ENCODE data around the gene WNT5B. TPM values are rescaled to one million over a fixed set of nuclear protein-coding genes. Genes with fewer than 3 reads are reported as not detected.
A peak's percentile ranks its signal among the peaks of the same experiment; 100 is the strongest.

The WNT5B gene
- total and polyA plus RNA-seq, 10 donors, result 1.1 to 8.7 (median 4.4) TPM

DNA sequence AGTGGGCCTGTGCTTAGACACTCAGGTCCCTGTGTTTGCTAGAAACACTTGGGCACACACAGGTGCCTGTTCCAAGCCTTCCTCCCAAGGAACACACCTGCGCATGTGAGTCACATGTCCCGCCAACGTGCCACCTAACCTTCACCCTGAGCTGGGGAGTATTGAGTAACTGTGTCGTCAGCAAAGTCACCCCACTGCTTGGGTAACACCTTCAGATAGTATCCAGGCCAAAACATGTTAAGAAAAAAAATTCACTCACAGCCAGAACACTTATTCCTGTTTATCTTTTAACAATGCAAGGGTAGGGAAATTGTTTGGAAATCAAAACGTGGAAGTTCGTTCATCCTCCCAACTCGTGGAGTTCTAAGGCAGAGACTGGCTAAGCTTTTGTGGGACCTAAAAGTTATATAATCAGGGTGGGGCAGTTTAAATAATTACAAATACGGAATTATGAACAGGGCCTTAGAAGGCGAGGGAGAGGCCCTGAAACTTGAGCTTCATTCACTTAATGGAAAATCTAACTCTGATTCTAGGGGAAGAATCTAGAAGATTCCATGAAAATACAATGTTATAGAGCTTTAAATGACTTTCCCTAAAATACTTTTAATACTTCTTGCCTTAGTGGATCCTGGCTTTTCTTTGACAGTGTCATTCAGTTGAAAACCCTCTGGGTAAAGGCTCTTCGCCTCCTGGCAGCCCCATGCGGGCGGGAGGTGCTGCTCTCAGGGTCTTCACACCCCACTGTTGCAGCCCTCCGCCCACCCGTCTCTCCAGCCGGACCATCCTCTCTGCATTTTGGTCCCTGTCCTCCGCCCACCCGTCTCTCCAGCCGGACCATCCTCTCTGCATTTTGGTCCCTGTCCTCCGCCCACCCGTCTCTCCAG, 31.5 kb downstream of the WNT5B start:
- TF ChIP-seq POLR2A (IDR thresholded peaks at IDR 0.05), result no peak
- TF ChIP-seq, protein P1, sequence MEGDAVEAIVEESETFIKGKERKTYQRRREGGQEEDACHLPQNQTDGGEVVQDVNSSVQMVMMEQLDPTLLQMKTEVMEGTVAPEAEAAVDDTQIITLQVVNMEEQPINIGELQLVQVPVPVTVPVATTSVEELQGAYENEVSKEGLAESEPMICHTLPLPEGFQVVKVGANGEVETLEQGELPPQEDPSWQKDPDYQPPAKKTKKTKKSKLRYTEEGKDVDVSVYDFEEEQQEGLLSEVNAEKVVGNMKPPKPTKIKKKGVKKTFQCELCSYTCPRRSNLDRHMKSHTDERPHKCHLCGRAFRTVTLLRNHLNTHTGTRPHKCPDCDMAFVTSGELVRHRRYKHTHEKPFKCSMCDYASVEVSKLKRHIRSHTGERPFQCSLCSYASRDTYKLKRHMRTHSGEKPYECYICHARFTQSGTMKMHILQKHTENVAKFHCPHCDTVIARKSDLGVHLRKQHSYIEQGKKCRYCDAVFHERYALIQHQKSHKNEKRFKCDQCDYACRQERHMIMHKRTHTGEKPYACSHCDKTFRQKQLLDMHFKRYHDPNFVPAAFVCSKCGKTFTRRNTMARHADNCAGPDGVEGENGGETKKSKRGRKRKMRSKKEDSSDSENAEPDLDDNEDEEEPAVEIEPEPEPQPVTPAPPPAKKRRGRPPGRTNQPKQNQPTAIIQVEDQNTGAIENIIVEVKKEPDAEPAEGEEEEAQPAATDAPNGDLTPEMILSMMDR (IDR thresholded peaks at IDR 0.05 in 8 of 11, conservative IDR thresholded peaks at IDR 0.05 in 3 of 11), result no peak
- no peak for TF ChIP-seq POLR2AphosphoS5 (IDR thresholded peaks at IDR 0.05)
- Histone ChIP-seq H3K9me3 (no peaks in the 10 kb centered on the region), H3K4me1 (peaks cover 0 to 27% (median 4%) of the 10 kb centered on the region in 6 donors), H3K36me3 (no peaks in the 10 kb centered on the region), H3K4me3 (no peak overlapping the region), H3K27me3 (replicated peaks in 1 of 7) (no peaks in the 10 kb centered on the region), H3K27ac (peak overlapping the region in 7 of 8 donors; percentile 56 to 79 (median 74))
- DNase-seq, result no peak
- WGBS, 5 donors, result 56 to 76% (median 61%) methylated on average over 17 to 20 of the region's 20 CpGs
- intact Hi-C loops (cut with DNase I; ENCODE audit: low total_unique reads), result no loop called here

DNA sequence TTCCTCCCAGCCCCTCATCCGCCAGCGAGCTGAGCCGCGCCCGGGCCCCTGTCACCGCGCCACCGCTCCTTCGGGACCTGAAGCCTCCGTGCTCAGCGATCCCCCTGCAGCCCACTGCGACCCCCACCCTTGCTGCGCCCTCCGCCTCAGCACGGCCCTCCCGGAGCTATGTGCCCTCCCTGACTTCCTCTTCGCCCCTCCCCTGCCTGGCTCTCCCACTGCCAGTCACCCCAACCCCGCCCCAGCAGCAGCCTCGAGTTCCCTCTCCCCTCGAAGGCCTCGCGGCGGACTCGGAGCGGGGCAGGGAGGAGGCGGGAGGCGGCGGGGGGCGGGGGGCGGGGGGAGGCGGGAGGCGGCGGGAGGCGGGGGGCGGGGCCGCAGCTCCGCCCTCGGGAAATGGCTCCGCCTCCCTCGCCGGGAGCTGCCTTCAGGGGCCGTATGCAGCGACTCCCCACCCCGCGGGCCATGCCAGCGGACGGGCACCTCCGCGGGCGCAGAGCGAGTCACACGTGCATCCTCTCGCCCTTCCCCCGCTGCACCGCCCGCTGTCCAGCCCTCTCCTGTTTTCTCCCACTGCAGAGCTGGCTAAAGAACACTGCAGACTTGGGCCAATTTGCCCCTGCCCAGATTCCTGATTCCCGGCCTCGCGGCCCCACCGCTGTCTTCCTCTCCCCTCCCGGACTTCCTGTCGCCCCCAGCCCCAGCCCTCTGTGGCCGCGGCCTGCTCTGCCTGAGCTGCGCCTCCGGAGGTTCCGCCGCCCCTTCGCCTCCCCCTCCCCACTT, 32.7 kb downstream of the WNT5B start:
- intact Hi-C loops (cut with DNase I; ENCODE audit: low total_unique reads), result no loop called here

DNA sequence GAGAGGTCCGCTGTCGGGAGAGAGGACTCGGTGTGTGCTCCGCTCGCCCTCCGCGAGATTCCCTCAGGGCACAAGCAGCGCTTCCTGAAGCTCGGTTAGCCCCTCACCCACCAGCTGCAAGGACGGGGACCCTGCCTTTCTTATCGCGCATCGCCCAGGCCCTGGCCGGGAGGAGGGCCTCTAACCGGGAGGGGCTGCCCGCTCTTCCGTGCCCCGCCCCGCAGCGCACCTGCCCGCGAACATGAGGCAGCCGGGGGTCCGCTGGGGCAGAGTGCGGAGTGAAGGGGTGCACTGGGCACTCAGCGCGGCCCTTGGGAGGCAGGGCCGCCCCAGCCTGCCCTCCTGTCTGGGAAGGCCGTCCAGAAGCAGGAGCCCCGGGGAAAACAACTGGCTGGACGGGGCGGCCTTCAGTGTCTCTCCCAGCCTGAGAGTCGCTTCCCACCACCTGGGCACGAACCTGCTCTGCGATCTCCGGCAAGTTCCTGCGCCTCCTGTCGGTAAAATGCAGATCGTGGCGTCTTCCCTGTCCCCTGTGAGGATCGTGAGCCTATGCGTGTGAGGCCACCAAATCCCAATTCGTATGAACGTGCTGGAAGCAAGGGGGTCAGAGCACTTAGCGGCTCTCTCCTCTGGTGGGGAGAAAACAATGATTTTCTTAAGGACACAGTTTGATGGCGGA, 33.9 kb downstream of the WNT5B start:
- Histone ChIP-seq H3K36me3 (no peaks in the 10 kb centered on the region), H3K4me1 (peaks cover 0 to 48% (median 19%) of the 10 kb centered on the region in 6 donors), H3K27ac (peak overlapping the region; percentile 37 to 84 (median 69)), H3K27me3 (replicated peaks in 1 of 7) (no peaks in the 10 kb centered on the region), H3K9me3 (no peaks in the 10 kb centered on the region), H3K4me3 (peak overlapping the region in 3 of 8 donors; percentile 8 to 53 (median 20))
- 32 to 66% (median 54%) methylated on average over 17 to 46 of the region's 46 CpGs for WGBS, 5 donors
- peak; percentile 82 for DNase-seq
- peak in 2 of 3 donors; percentile 42 to 57 for TF ChIP-seq POLR2AphosphoS5 (IDR thresholded peaks at IDR 0.05)
- TF ChIP-seq, protein P1 (IDR thresholded peaks at IDR 0.05 in 8 of 11, conservative IDR thresholded peaks at IDR 0.05 in 3 of 11), result peak in 8 of 11 experiments; percentile 19 to 49 (median 27)
- no peak for TF ChIP-seq POLR2A (IDR thresholded peaks at IDR 0.05)
- intact Hi-C loops (cut with DNase I; ENCODE audit: low total_unique reads), result no loop called here

More for the DNA sequence above, 32.7 kb downstream of the WNT5B start:
- DNase-seq, result peak; percentile 96
- Histone ChIP-seq H3K9me3 (no peaks in the 10 kb centered on the region), H3K4me1 (peaks cover 0 to 37% (median 12%) of the 10 kb centered on the region in 6 donors), H3K36me3 (no peaks in the 10 kb centered on the region), H3K4me3 (peak overlapping the region in 7 of 8 donors; percentile 34 to 74 (median 53)), H3K27ac (peak overlapping the region; percentile 49 to 92 (median 86)), H3K27me3 (replicated peaks in 1 of 7) (no peaks in the 10 kb centered on the region)
- WGBS, 5 donors, result 1 to 7% (median 2%) methylated on average over 35 to 69 of the region's 69 CpGs
- TF ChIP-seq POLR2A (IDR thresholded peaks at IDR 0.05), result peak in 1 of 3 donors; percentile 44
- TF ChIP-seq, protein P1 (IDR thresholded peaks at IDR 0.05 in 8 of 11, conservative IDR thresholded peaks at IDR 0.05 in 3 of 11), result peak in 1 of 11 experiments; percentile 15
- peak; percentile 90 to 92 (median 92) for TF ChIP-seq POLR2AphosphoS5 (IDR thresholded peaks at IDR 0.05)
